Neural cell (in vitro differentiated cells): Measurements from ENCODE around the gene CSNK1E. TPM values are rescaled to one million over a fixed set of nuclear protein-coding genes. Genes with fewer than 3 reads are reported as not detected.

Experiments
- H2AFZ ChIP-seq: fragments of 200-600, 300-800 bp; sonication (generic), shearing (Covaris generic); 2 replicates; pipeline ENCODE4 v1.6.0; 2014; ENCODE audit warnings: low read depth, mild to moderate bottlenecking, antibody characterized with exemption, low read length, moderate library complexity
- H3F3A ChIP-seq: fragments of 200-600 bp; shearing (Covaris generic); 2 replicates; pipeline ENCODE4 v1.6.1; 2016; ENCODE audit warnings: mild to moderate bottlenecking, moderate library complexity, mixed read lengths, antibody characterized with exemption, low read length; ENCODE audit not compliant: insufficient read depth, poor library complexity, severe bottlenecking
- H3K27ac ChIP-seq: fragments of 200-600, 300-800 bp; sonication (generic), shearing (Covaris generic); 2 replicates; pipeline ENCODE4 v1.5.1; 2014; ENCODE audit warnings: mild to moderate bottlenecking, low read length, moderate library complexity
- H3K27me3 ChIP-seq: fragments of 300-800, 200-600 bp; sonication (generic), shearing (Covaris generic); 2 replicates; pipeline ENCODE4 v1.6.0; 2014; ENCODE audit warnings: mild to moderate bottlenecking, low read depth, low read length, moderate library complexity; ENCODE audit not compliant: insufficient read depth
- H3K36me3 ChIP-seq: fragments of 300-800, 200-600 bp; sonication (generic), shearing (Covaris generic); 2 replicates; pipeline ENCODE4 v1.5.1; 2014; ENCODE audit warnings: mild to moderate bottlenecking, antibody characterized with exemption, low read length, moderate library complexity; ENCODE audit not compliant: insufficient read depth
- H3K4me2 ChIP-seq: fragments of 300-800, 200-600 bp; sonication (generic), shearing (Covaris generic); 2 replicates; pipeline ENCODE4 v1.6.0; 2014; ENCODE audit warnings: mild to moderate bottlenecking, low read length
- H3K4me3 ChIP-seq: fragments of 300-800, 200-600 bp; sonication (generic), shearing (Covaris generic); 2 replicates; pipeline ENCODE4 v1.5.1; 2014; ENCODE audit warnings: mild to moderate bottlenecking, low read length, moderate library complexity
- H3K79me2 ChIP-seq: fragments of 200-600 bp; shearing (Covaris generic); replicated peaks from 2 replicates; pipeline ENCODE4 v1.6.0; 2014; ENCODE audit warnings: mild to moderate bottlenecking, low read length, moderate library complexity; ENCODE audit not compliant: insufficient read depth
- H3K9ac ChIP-seq: fragments of 300-800, 200-600 bp; sonication (generic), shearing (Covaris generic); 2 replicates; pipeline ENCODE4 v1.6.1; 2016; ENCODE audit warnings: mild to moderate bottlenecking, low read length, mixed read lengths
- H3K9me2 ChIP-seq: fragments of 200-600 bp; shearing (Covaris generic); 2 replicates; pipeline ENCODE4 v1.6.1; 2016; ENCODE audit warnings: mild to moderate bottlenecking, low read length, mixed read lengths; ENCODE audit not compliant: insufficient read depth
- H3K9me3 ChIP-seq: fragments of 200-600, 300-800 bp; sonication (generic), shearing (Covaris generic); 2 replicates; pipeline ENCODE4 v1.6.1; 2016; ENCODE audit warnings: mild to moderate bottlenecking, mixed run types, low read length, moderate library complexity, mixed read lengths
- H4K20me1 ChIP-seq: fragments of 200-600 bp; shearing (Covaris generic); 2 replicates; pipeline ENCODE4 v1.6.1; 2016; ENCODE audit warnings: mild to moderate bottlenecking, mixed run types; ENCODE audit not compliant: insufficient read depth
- CTCF ChIP-seq: fragments of 450-650 bp; IDR thresholded peaks from 2 replicates; pipeline ENCODE4 v1.5.1; 2014; ENCODE audit warnings: antibody characterized with exemption, mild to moderate bottlenecking, moderate library complexity; ENCODE audit not compliant: poor library complexity, severe bottlenecking
- EP300 ChIP-seq: fragments of 450-650 bp; conservative IDR thresholded peaks from 2 replicates; pipeline ENCODE4 v1.6.1; 2014; ENCODE audit warnings: antibody characterized with exemption, mild to moderate bottlenecking, moderate library complexity; ENCODE audit not compliant: poor library complexity, severe bottlenecking
- EZH2 ChIP-seq: fragments of 200-600, 300-800 bp; shearing (Covaris generic), sonication (generic); IDR thresholded peaks from 2 replicates; pipeline ENCODE4 v1.6.1; 2014; ENCODE audit warnings: antibody characterized with exemption, low read length, borderline replicate concordance, mild to moderate bottlenecking; ENCODE audit not compliant: insufficient read depth, poor library complexity, severe bottlenecking
- MXI1 ChIP-seq: fragments of 450-650 bp; conservative IDR thresholded peaks from 2 replicates; pipeline ENCODE4 v1.6.1; 2014; ENCODE audit warnings: antibody characterized with exemption, mild to moderate bottlenecking; ENCODE audit not compliant: poor library complexity, severe bottlenecking
- POLR2AphosphoS5 ChIP-seq: IDR thresholded peaks from 2 replicates; pipeline ENCODE4 v1.6.1; 2012
- RAD21 ChIP-seq: fragments of 450-650 bp; conservative IDR thresholded peaks from 2 replicates; pipeline ENCODE4 v1.6.1; 2014; ENCODE audit warnings: antibody characterized with exemption, mild to moderate bottlenecking, moderate library complexity
- REST ChIP-seq: IDR thresholded peaks from 2 replicates; pipeline ENCODE4 v1.6.1; 2012; ENCODE audit warnings: borderline replicate concordance
- SMC3 ChIP-seq: fragments of 450-650 bp; conservative IDR thresholded peaks from 2 replicates; pipeline ENCODE4 v1.6.1; 2014; ENCODE audit warnings: antibody characterized with exemption, mild to moderate bottlenecking, moderate library complexity; ENCODE audit not compliant: poor library complexity
- TAF1 ChIP-seq: IDR thresholded peaks from 2 replicates; pipeline ENCODE4 v1.6.1; 2012; ENCODE audit warnings: low read depth
- polyA plus RNA-seq: library from polyadenylated mRNA; depleted of rRNA; stranded (reverse); fragments of >200 nt; gene quantifications from 2 replicates; pipeline ENCODE4 v1.2.3, GENCODE V29; 2014

The CSNK1E gene
- polyA plus RNA-seq, 1 donor from 2014 or later, result 230 TPM

GRCh38 chr22:38347944-38348750 is 30.9 kb upstream of the CSNK1E start:
- Histone ChIP-seq H3K27ac (no peak overlapping the region), H3K79me2 (no peaks in the 10 kb centered on the region), H3K9me3 (no peaks in the 10 kb centered on the region), H3K4me3 (no peak overlapping the region), H2AFZ (no peak overlapping the region), H3K9ac (no peak overlapping the region), H3K9me2 (no peaks in the 10 kb centered on the region), H3K27me3 (no peaks in the 10 kb centered on the region), H3K4me2 (no peak overlapping the region), H4K20me1 (no peaks in the 10 kb centered on the region), H3K36me3 (no peaks in the 10 kb centered on the region), H3F3A (no peaks in the 10 kb centered on the region)
- no peak for TF ChIP-seq TAF1
- no peak for TF ChIP-seq REST
- TF ChIP-seq CTCF, result no peak
- no peak for TF ChIP-seq MXI1
- TF ChIP-seq EP300, result no peak
- no peak for TF ChIP-seq EZH2
- no peak for TF ChIP-seq POLR2AphosphoS5
- no peak for TF ChIP-seq RAD21
- no peak for TF ChIP-seq SMC3

GRCh38 chr22:38347181-38347943 is 30.1 kb upstream of the CSNK1E start:
- Histone ChIP-seq H3K4me2 (no peak overlapping the region), H3F3A (no peaks in the 10 kb centered on the region), H3K4me3 (no peak overlapping the region), H3K27ac (no peak overlapping the region), H2AFZ (no peak overlapping the region), H3K9ac (no peak overlapping the region), H3K9me3 (no peaks in the 10 kb centered on the region), H3K36me3 (no peaks in the 10 kb centered on the region), H3K9me2 (no peaks in the 10 kb centered on the region), H3K79me2 (no peaks in the 10 kb centered on the region), H4K20me1 (no peaks in the 10 kb centered on the region), H3K27me3 (no peaks in the 10 kb centered on the region)
- TF ChIP-seq CTCF (no peak), POLR2AphosphoS5 (no peak), EZH2 (no peak), RAD21 (no peak), SMC3 (no peak), EP300 (no peak), TAF1 (no peak), MXI1 (no peak), REST (no peak)
